H1 (cell line): ENCODE data around the gene MYOD1. TPM values are rescaled to one million over a fixed set of nuclear protein-coding genes. Genes with fewer than 3 reads are reported as not detected.

ENCODE experiments used
- CTCF ChIA-PET: fragments of 300-600 bp; sonication (Branson Sonifier 250); formaldehyde crosslinking; loops from one replicate; lab custom pipeline; 2021; ENCODE audit not compliant: partially characterized antibody; lab: Charles Lee
- POLR2A ChIA-PET: fragments of 300-600 bp; sonication (Branson Sonifier 250); formaldehyde crosslinking; loops from one replicate; lab custom pipeline; 2021; ENCODE audit warnings: inconsistent platforms; ENCODE audit not compliant: partially characterized antibody; lab: Charles Lee
- DNase-seq, 2 experiments: peaks; one replicate each; pipeline versions ENCODE4 v3.0.0 to v3.0.0-alpha.2; 2010 to 2022; ENCODE audit warnings: low spot score in 2 of 2, low read depth in 1 of 2, mixed read lengths in 1 of 2
- FAIRE-seq: peaks from 2 replicates; lab custom pipeline; 2011; peaks lifted over from hg19 to GRCh38; lab: Jason Lieb, UNC
- H2AFZ ChIP-seq: 2 replicates; pipeline ENCODE4 v1.8.1; 2012; ENCODE audit warnings: low read length, inconsistent platforms
- H2AK5ac ChIP-seq: 2 replicates; pipeline ENCODE4 v1.6.1; 2013; ENCODE audit warnings: low read depth, low read length
- H2BK120ac ChIP-seq: replicated peaks from 2 replicates; pipeline ENCODE3; 2013; ENCODE audit warnings: low read depth, low read length, inconsistent platforms
- H2BK12ac ChIP-seq: 2 replicates; pipeline ENCODE4 v1.6.1; 2013; ENCODE audit warnings: low read depth, low read length
- H2BK15ac ChIP-seq: 2 replicates; pipeline ENCODE4 v1.6.1; 2013; ENCODE audit warnings: low read length
- H2BK20ac ChIP-seq: 2 replicates; pipeline ENCODE4 v1.6.1; 2013; ENCODE audit warnings: low read length
- H2BK5ac ChIP-seq: 2 replicates; pipeline ENCODE4 v1.6.1; 2013; ENCODE audit warnings: low read depth, low read length
- H3K14ac ChIP-seq: 2 replicates; pipeline ENCODE4 v1.6.1; 2013; ENCODE audit warnings: inconsistent platforms; ENCODE audit not compliant: insufficient read length
- H3K18ac ChIP-seq: 2 replicates; pipeline ENCODE4 v1.6.1; 2013; ENCODE audit warnings: low read length; ENCODE audit errors: extremely low read depth
- H3K23ac ChIP-seq: 2 replicates; pipeline ENCODE4 v1.6.1; 2013; ENCODE audit warnings: inconsistent platforms; ENCODE audit not compliant: insufficient read length
- H3K23me2 ChIP-seq: 2 replicates; pipeline ENCODE4 v1.6.1; 2013; ENCODE audit warnings: low read depth, low read length
- H3K27ac ChIP-seq: 2 replicates; pipeline ENCODE4 v1.6.1; 2011; ENCODE audit warnings: low read depth, low read length, inconsistent platforms
- H3K27me3 ChIP-seq, 4 experiments: replicated peaks in 1 of 4; 1 replicate in 1 of 4; 2 replicates in 3 of 4; pipeline versions ENCODE4 v1.6.1 to v1.8.1; 2011 to 2013; ENCODE audit warnings: low read length in 3 of 4, mild to moderate bottlenecking in 3 of 4, inconsistent platforms in 2 of 4, mixed read lengths in 2 of 4, moderate library complexity in 1 of 4; ENCODE audit not compliant: control insufficient read depth in 3 of 4, insufficient read depth in 3 of 4; ENCODE audit errors: extremely low read depth in 1 of 4
- H3K36me3 ChIP-seq, 4 experiments: 2 replicates each; pipeline versions ENCODE4 v1.6.1 to v1.8.1; 2011 to 2013; ENCODE audit warnings: mild to moderate bottlenecking in 4 of 4, low read length in 3 of 4, moderate library complexity in 2 of 4, control low read depth in 1 of 4, inconsistent platforms in 1 of 4; ENCODE audit not compliant: insufficient read depth in 4 of 4, control insufficient read depth in 2 of 4
- H3K4ac ChIP-seq: replicated peaks from 2 replicates; pipeline ENCODE3; 2013; ENCODE audit warnings: low read length, low read depth, mixed read lengths, inconsistent platforms; ENCODE audit not compliant: insufficient read length
- H3K4me1 ChIP-seq, 4 experiments: replicated peaks in 1 of 4; 1 replicate in 1 of 4; 2 replicates in 3 of 4; pipeline versions ENCODE4 v1.6.1 to v1.8.1; 2011 to 2013; ENCODE audit warnings: low read length in 3 of 4, inconsistent platforms in 2 of 4, mixed read lengths in 1 of 4; ENCODE audit not compliant: insufficient read depth in 4 of 4, control insufficient read depth in 3 of 4
- H3K4me2 ChIP-seq, 2 experiments: 2 replicates each; pipeline versions ENCODE4 v1.6.1 to v1.8.1; 2011 to 2013; ENCODE audit warnings: low read depth in 2 of 2, low read length in 2 of 2, control low read depth in 1 of 2, inconsistent platforms in 1 of 2, mild to moderate bottlenecking in 1 of 2; ENCODE audit not compliant: insufficient read depth in 1 of 2
- H3K4me3 ChIP-seq, 4 experiments: fragments of 200-600, 300-600 bp in 1 of 4; sonication (generic), shearing (Covaris generic), sonication (Bioruptor Twin) in 1 of 4; 2 replicates each; pipeline versions ENCODE4 v1.5.1 to v1.8.1; 2011 to 2016; ENCODE audit warnings: low read length in 4 of 4, low read depth in 3 of 4, control low read depth in 2 of 4, inconsistent platforms in 2 of 4, mild to moderate bottlenecking in 2 of 4, mixed read lengths in 1 of 4, moderate library complexity in 1 of 4; ENCODE audit not compliant: insufficient read depth in 2 of 4; ENCODE audit errors: extremely low read depth in 1 of 4
- H3K56ac ChIP-seq: replicated peaks from 2 replicates; pipeline ENCODE3; 2013; ENCODE audit warnings: low read depth, mild to moderate bottlenecking, mixed read lengths, low read length, inconsistent platforms; ENCODE audit not compliant: insufficient read length
- H3K79me1 ChIP-seq: 2 replicates; pipeline ENCODE4 v1.6.1; 2013; ENCODE audit warnings: low read depth, low read length, control low read depth
- H3K79me2 ChIP-seq, 2 experiments: 2 replicates each; pipeline versions ENCODE4 v1.6.1 to v1.8.1; 2012 to 2013; ENCODE audit warnings: low read length in 2 of 2, mild to moderate bottlenecking in 2 of 2, inconsistent platforms in 1 of 2; ENCODE audit not compliant: insufficient read depth in 2 of 2, control insufficient read depth in 1 of 2
- H3K9ac ChIP-seq, 4 experiments: replicated peaks in 1 of 4; 1 replicate in 1 of 4; 2 replicates in 3 of 4; pipeline versions ENCODE4 v1.6.1 to v1.8.1; 2011 to 2013; ENCODE audit warnings: low read depth in 3 of 4, low read length in 3 of 4, control low read depth in 2 of 4, mild to moderate bottlenecking in 2 of 4, moderate library complexity in 2 of 4, inconsistent platforms in 1 of 4; ENCODE audit errors: extremely low read depth in 1 of 4
- H3K9me3 ChIP-seq, 2 experiments: 2 replicates each; pipeline versions ENCODE4 v1.6.1 to v1.8.1; 2012 to 2013; ENCODE audit warnings: mild to moderate bottlenecking in 2 of 2, moderate library complexity in 2 of 2, control low read depth in 1 of 2, inconsistent platforms in 1 of 2, low read depth in 1 of 2, low read length in 1 of 2, mixed read lengths in 1 of 2; ENCODE audit not compliant: insufficient read depth in 2 of 2
- H4K20me1 ChIP-seq, 2 experiments: replicated peaks in 1 of 2; 2 replicates each; pipeline versions ENCODE3 to v1.8.1; 2011 to 2013; ENCODE audit warnings: inconsistent platforms in 2 of 2, low read length in 2 of 2, mild to moderate bottlenecking in 1 of 2; ENCODE audit not compliant: insufficient read depth in 2 of 2, control insufficient read depth in 1 of 2
- H4K5ac ChIP-seq: 2 replicates; pipeline ENCODE4 v1.6.1; 2013; ENCODE audit warnings: low read length, low read depth, mixed read lengths, inconsistent platforms; ENCODE audit not compliant: insufficient read length
- H4K8ac ChIP-seq: 2 replicates; pipeline ENCODE4 v1.8.0; 2013; ENCODE audit warnings: mild to moderate bottlenecking, moderate library complexity, low read length, inconsistent platforms; ENCODE audit not compliant: insufficient read depth; ENCODE audit errors: extremely low read depth
- H4K91ac ChIP-seq: replicated peaks from 2 replicates; pipeline ENCODE3; 2013; ENCODE audit warnings: low read length, mixed read lengths, inconsistent platforms; ENCODE audit not compliant: insufficient read length
- NANOG ChIP-seq: IDR thresholded peaks from 2 replicates; pipeline ENCODE4 v1.6.1; 2011; ENCODE audit warnings: low read length, low read depth, mild to moderate bottlenecking, inconsistent platforms; ENCODE audit not compliant: insufficient read depth, poor library complexity, severe bottlenecking
- RAD21 ChIP-seq, 2 experiments: IDR thresholded peaks in 1 of 2; conservative IDR thresholded peaks in 1 of 2; 2 replicates each; pipeline ENCODE4 v1.6.1; 2011; ENCODE audit warnings: low read depth in 2 of 2, low read length in 2 of 2, improper control_type of control experiment in 1 of 2, inconsistent platforms in 1 of 2, mild to moderate bottlenecking in 1 of 2, moderate library complexity in 1 of 2
- SRF ChIP-seq: IDR thresholded peaks from 2 replicates; pipeline ENCODE4 v1.6.1; 2011; ENCODE audit warnings: mild to moderate bottlenecking, low read depth, low read length, moderate library complexity
- TAF7 ChIP-seq: optimal IDR thresholded peaks from 2 replicates; pipeline ENCODE3; 2011; ENCODE audit warnings: low read depth, mild to moderate bottlenecking, inconsistent platforms, low read length, moderate library complexity, borderline replicate concordance
- WGBS, 2 experiments: shearing (Covaris generic) in 1 of 2; methylation state at CpG; one replicate each; pipeline versions ENCODE4 v1.1.6 to v1.1.7; 2013 to 2015; ENCODE audit warnings: low lambda C conversion rate in 2 of 2, mixed read lengths in 2 of 2, inconsistent platforms in 1 of 2, low coverage in 1 of 2, missing lambda C conversion rate in 1 of 2; ENCODE audit not compliant: insufficient replicate concordance in 2 of 2, insufficient coverage in 1 of 2, insufficient read length in 1 of 2; ENCODE audit errors: extremely low coverage in 1 of 2, missing lambda C conversion rate in 1 of 2; 5-methylcytosine and 5-hydroxymethylcytosine counted together
- polyA plus RNA-seq, 7 experiments: library from polyadenylated mRNA; depleted of rRNA in 3 of 7; stranded (reverse) in 5 of 7; unstranded in 2 of 7; fragments of >200 nt in 5 of 7; fragments of 200-250 nt in 2 of 7; gene quantifications; 1 replicate in 5 of 7; 2 replicates in 1 of 7; 4 replicates in 1 of 7; pipeline versions ENCODE4 v1.2.1 to v1.2.3, GENCODE V29; 2011 to 2013; ENCODE audit warnings: missing spikeins in 2 of 7, mixed read lengths in 2 of 7
- total RNA-seq: library from RNA; stranded (reverse); fragmentation: NEBNext Ultra II Directional; extraction: Animal tissue kit (Norgen Biotek cat#: 25700); gene quantifications from 2 replicates; pipeline ENCODE4 v1.2.1, GENCODE V29; 2021

Gene MYOD1
- total and polyA plus RNA-seq, 2 of the 8 experiments (the other 6 are each of a cell fraction or from before 2014, with no cell fraction given), result not detected

GRCh38 chr11:17735818-17736578 is 16.6 kb downstream of the MYOD1 start:
- Histone ChIP-seq H3K18ac (no peak overlapping the region), H2BK120ac (no peak overlapping the region), H3K27ac (no peak overlapping the region), H3K23ac (no peak overlapping the region), H4K8ac (peak overlapping the region; percentile 66; the same call in 1 of the 2 replicates), H3K4me2 (peak overlapping the region; percentile 31 to 84), H2BK15ac (no peak overlapping the region), H3K23me2 (peaks cover 16% of the 10 kb centered on the region), H4K5ac (no peak overlapping the region), H3K56ac (no peak overlapping the region), H3K27me3 (peaks cover 24 to 60% (median 56%) of the 10 kb centered on the region in 4 experiments), H2BK12ac (0 out of 2 replicates have a peak overlapping the region, but pooled peaks have one; percentile 7), H3K14ac (no peak overlapping the region), H2BK5ac (no peak overlapping the region), H3K79me1 (no peaks in the 10 kb centered on the region), H2AFZ (no peak overlapping the region), H3K9me3 (peaks cover 0 to 9% of the 10 kb centered on the region in 2 experiments; a peak in 2 of 4 replicates), H2AK5ac (no peak overlapping the region), H4K91ac (no peak overlapping the region), H3K36me3 (peaks cover 0 to 10% (median 0%) of the 10 kb centered on the region in 4 experiments; a peak in 1 of 8 replicates), H3K4me3 (peak overlapping the region in 2 of 4 experiments; percentile 30 to 67; a peak in 3 of 8 replicates), H3K4ac (no peak overlapping the region), H3K79me2 (no peaks in the 10 kb centered on the region), H4K20me1 (peaks cover 10 to 15% of the 10 kb centered on the region in 2 experiments), H2BK20ac (no peak overlapping the region), H3K4me1 (peaks cover 3 to 30% (median 13%) of the 10 kb centered on the region in 4 experiments), H3K9ac (no peak overlapping the region)
- ChIA-PET POLR2A (interaction anchor here (0.8 kb wide), 1 partner anchor 20 kb away, joined by 3 read pairs; no protein-coding TSS in a partner anchor), CTCF (interaction anchor here (0.6 to 16.5 kb wide), 21 partner anchors 8 to 249 kb away, joined by 3 to 290 read pairs (median 3); partner anchors contain the start of gene MYOD1)
- no peak for FAIRE-seq
- 29% methylated on average over 48 of the region's 102 CpGs; no CpG with 5 or more reads in 1 of the 2 experiments for whole genome bisulfite sequencing, 2 experiments
- peak in 1 of 2 experiments; percentile 70 for DNase-seq
- TF ChIP-seq TAF7, result no peak
- TF ChIP-seq NANOG, result no peak
- no peak; a peak in 1 of 4 replicates for TF ChIP-seq RAD21 (IDR thresholded peaks at IDR 0.05 in 1 of 2, conservative IDR thresholded peaks at IDR 0.05 in 1 of 2; ENCODE audit: low read depth in 2 of 2, low read length in 2 of 2)
- no peak for TF ChIP-seq SRF
